Fibroblast of the aortic adventitia (primary cell): ENCODE data around the gene PORCN. TPM values are rescaled to one million over a fixed set of nuclear protein-coding genes. Genes with fewer than 3 reads are reported as not detected.

Source experiments
- DNase-seq: peaks from one replicate; pipeline ENCODE4 v3.0.0-alpha.2; 2010; ENCODE audit warnings: low read depth
- H3K4me3 ChIP-seq: 2 replicates; pipeline ENCODE4 v1.5.1; 2011; ENCODE audit warnings: low read depth, mild to moderate bottlenecking, control low read depth, low read length, moderate library complexity
- total RNA-seq: library from RNA; depleted of rRNA; stranded (reverse); fragments of >200 nt; gene quantifications from 2 replicates; pipeline ENCODE4 v1.2.3, GENCODE V29; 2012; ENCODE audit warnings: low replicate concordance
- TF ChIP-seq, protein P1 (sequence below): IDR thresholded peaks from 2 replicates; pipeline ENCODE4 v1.5.1; 2011; ENCODE audit warnings: mild to moderate bottlenecking, low read length, control low read depth, inconsistent platforms; ENCODE audit not compliant: insufficient read depth

Gene PORCN
- total RNA-seq, 1 donor: 9.1 TPM

DNA sequence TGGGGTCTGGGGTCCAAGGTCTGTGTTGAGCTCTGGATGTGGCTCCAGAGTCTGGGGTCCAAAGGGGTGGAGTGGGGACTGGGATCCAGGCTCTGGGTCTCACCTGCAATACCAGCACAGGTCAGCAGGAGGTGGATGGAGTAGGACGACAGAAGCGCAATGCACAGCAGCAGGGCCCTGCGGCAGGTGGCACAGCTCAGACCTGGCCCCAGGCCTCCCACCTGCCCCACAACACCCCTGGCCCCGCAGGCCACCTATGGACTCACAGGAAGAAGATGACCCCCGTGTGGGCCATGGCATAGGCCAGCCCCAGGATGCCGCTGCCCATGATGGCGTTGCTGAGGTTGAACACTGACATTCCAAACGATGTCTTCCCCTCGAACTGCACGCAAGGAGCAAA is 42.1 kb upstream of the PORCN start:
- TF ChIP-seq, protein P1, sequence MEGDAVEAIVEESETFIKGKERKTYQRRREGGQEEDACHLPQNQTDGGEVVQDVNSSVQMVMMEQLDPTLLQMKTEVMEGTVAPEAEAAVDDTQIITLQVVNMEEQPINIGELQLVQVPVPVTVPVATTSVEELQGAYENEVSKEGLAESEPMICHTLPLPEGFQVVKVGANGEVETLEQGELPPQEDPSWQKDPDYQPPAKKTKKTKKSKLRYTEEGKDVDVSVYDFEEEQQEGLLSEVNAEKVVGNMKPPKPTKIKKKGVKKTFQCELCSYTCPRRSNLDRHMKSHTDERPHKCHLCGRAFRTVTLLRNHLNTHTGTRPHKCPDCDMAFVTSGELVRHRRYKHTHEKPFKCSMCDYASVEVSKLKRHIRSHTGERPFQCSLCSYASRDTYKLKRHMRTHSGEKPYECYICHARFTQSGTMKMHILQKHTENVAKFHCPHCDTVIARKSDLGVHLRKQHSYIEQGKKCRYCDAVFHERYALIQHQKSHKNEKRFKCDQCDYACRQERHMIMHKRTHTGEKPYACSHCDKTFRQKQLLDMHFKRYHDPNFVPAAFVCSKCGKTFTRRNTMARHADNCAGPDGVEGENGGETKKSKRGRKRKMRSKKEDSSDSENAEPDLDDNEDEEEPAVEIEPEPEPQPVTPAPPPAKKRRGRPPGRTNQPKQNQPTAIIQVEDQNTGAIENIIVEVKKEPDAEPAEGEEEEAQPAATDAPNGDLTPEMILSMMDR: peak; percentile 18
- DNase-seq: no peak
- no peak overlapping the region for H3K4me3 ChIP-seq

DNA sequence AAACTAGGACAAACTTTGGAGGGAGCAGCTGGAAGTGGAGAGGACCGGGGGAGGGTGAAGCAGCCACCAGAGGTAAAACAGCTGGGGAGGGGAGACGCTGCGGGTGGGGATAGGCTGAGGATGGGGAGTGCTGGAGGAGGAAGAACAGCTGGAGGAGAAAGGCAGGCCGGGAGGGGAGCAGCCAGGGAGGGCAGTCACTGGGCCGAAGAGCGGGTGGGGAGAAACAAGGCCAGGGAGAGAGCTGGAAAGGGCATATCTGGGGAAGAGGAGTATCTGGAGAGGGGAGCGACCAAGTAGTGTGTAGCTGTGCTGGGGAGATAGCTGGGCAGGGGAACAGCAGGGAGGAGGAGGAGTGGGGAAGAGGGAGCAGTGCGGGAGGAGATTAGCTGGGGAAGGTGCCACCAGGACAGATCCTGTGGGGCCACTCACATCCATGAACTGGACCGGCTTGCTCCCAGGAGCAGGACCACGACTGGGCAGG is 41.5 kb upstream of the PORCN start:
- no peak for DNase-seq
- H3K4me3 ChIP-seq: peak overlapping the region; percentile 53
- TF ChIP-seq, protein P1: no peak

DNA sequence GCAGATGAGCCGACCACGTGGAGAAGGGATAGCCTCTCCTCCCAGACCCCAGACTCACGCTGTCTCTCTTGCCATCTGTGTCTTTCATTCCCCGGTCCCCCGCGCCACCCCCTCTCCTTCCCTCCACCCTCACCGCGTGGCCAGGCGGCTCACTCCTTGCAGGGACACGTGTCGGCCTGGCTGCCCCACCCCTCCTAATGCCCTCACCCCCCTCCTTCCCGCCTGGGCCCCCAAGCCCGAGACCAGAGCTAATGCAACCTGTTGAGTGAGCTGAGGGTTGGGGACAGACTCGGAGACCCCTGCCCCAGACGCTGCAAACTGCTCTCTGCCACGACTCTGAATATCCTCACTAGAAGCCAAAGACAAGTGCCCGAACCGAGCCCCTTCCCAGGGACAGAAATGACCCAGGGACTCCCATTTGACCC is 40.5 kb upstream of the PORCN start:
- no peak for DNase-seq
- TF ChIP-seq, protein P1: no peak

DNA sequence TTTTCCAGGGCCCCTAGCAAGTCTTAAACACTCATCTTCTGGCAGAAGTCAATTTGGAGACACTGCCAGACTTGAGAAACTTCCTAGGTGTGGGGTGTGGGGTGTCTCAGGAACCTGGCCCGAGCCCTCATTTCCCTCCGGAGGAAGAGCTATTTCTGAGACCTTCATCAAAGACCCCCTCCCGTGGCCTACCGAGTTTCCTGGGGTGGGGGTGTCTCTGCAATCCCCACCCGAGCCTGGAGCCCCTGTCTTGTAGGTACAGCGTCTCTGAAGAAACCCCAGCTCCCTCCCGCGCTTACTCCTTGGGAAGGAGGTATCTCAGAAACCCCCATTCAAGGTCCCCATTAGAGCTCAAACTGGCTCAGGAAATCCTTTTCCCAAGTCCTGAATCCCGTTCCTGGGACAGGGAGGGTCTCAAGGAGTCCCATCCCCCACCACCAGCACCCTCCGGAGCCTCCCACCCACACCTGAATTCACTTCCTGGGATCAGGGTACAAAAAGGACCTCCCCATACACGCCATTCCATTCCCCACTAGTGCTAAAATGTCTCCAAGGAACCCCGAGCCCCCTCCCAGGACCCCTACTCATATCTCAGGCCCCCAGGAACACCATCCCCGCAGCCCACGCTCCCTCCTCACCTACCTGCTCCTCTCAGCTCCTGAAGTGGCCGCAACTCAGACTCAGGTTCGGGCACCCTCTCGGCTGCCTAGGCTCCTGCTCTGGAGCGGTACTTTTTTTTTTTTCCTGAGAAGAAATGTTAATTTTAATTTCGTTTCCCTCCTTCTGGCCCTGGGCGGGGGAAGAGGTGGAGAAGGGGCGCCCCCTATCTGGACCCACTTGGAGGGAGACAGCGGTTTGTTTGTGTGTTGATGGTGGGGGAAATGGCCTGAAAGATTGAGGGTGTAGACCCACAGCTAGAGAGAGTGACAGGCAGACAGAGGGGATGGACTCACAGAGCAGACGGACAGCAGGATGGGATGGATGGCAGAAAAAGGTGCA is 39.8 kb upstream of the PORCN start:
- TF ChIP-seq, protein P1: peak; percentile 1
- no peak for DNase-seq
- H3K4me3 ChIP-seq: peak overlapping the region; percentile 53

More for the DNA sequence above, 40.5 kb upstream of the PORCN start:
- peak overlapping the region; percentile 53 for H3K4me3 ChIP-seq

DNA sequence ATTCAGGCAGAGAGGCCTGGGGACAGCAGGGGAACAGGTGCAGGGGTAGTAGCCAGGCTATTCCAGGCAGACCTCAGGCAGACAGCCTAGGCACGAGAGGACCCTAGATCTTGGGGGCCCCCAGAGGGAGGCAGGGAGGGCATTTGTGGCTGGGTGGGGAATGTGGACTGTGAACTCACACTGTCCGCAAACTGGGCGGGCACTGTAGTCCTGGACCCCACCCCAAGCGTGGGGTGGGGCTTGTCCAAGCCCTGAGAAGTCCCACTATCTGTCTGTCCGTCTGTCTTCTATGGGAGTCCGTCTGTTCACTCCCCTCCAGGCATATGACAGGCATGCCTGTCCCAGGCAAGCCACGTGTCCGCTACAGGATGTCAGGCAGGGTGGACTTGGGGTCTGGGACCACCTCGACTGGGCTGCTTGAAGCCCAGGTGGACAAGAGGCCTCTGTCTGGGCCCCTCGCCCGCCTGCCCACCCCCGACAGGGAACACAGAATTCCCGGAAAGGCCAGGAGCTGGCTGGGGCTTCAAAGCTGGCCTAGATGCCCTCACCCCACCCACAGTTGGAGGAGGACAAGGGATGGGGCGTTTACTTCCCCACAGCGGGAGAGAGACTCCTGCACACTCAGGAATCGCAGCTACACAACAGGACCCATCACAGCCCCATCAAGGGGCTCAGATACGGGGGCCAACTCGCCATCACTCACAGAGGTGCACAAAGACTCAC is 38.5 kb upstream of the PORCN start, which contains the start of gene SLC38A5:
SLC38A5 (minus strand) TSS at position 151 of the 723 bp plus-strand sequence. CDS start 2,336 bp downstream, outside the sequence.
- TF ChIP-seq, protein P1: no peak
- DNase-seq: no peak
- peak within 1 kb of the TSS; percentile 25 for H3K4me3 ChIP-seq

DNA sequence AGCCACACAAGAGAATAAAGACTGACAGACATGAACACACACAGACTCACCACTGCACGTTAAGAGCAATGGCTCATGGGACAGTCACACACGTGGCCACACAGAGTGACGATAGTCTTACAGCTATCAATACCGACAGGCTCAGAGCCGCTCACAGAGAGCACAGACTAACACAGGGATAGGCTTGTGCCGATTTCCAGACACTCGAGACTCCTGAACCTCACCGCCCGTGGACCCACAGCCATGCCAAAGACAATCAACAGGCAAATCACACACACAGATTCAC is 38.0 kb upstream of the PORCN start:
- no peak for DNase-seq
- TF ChIP-seq, protein P1: no peak
- no peak overlapping the region for H3K4me3 ChIP-seq
